B cell (primary cell): ENCODE results near the gene SLC39A2.

ENCODE experiments used
- CTCF ChIP-seq: fragments of 200-600 bp; IDR thresholded peaks from one replicate; pipeline ENCODE4 v1.8.0; 2022; ENCODE audit warnings: antibody characterized with exemption, mild to moderate bottlenecking
- EZH2 ChIP-seq: IDR thresholded peaks from 2 replicates; pipeline ENCODE4 v1.6.1; 2012; ENCODE audit warnings: borderline replicate concordance, low read depth, mild to moderate bottlenecking, moderate library complexity, low read length; ENCODE audit not compliant: insufficient read depth, poor library complexity, severe bottlenecking

GRCh38 chr14:21017528-21018245 lies 18.6 kb downstream of the SLC39A2 start:
- TF ChIP-seq CTCF (no peak), EZH2 (no peak)
